ENCODE results near the gene GJA5. TPM values are rescaled to one million over a fixed set of nuclear protein-coding genes. Genes with fewer than 3 reads are reported as not detected.

Gene GJA5
- total RNA-seq, 1 donor from 2014 or later: not detected

- Histone ChIP-seq H3K4me3 (ENCODE audit: low read depth, low read length) (no peak overlapping the region), H3K27me3 (ENCODE audit: control insufficient read depth, insufficient read depth, low read length) (peaks cover 3% of the 10 kb centered on the region), H3K36me3 (ENCODE audit: control insufficient read depth, insufficient read depth, low read length) (no peaks in the 10 kb centered on the region)
- peak; percentile 68 for DNase-seq (ENCODE audit: low read depth)
- peak; percentile 66 for FAIRE-seq
- TF ChIP-seq CTCF (IDR thresholded peaks at IDR 0.05; ENCODE audit: insufficient read depth, low read length, severe bottlenecking): no peak
These were observed 11.1 kb upstream of the GJA5 start for GRCh38 chr1:147771226-147772125.

- no peak for TF ChIP-seq CTCF (IDR thresholded peaks at IDR 0.05; ENCODE audit: insufficient read depth, low read length, severe bottlenecking)
- DNase-seq (ENCODE audit: low read depth): peak; percentile 38
- H3K27me3 ChIP-seq (ENCODE audit: control insufficient read depth, insufficient read depth, low read length): peaks cover 3% of the 10 kb centered on the region
- no peak for FAIRE-seq
- H3K4me3 ChIP-seq (ENCODE audit: low read depth, low read length): no peak overlapping the region
- no peaks in the 10 kb centered on the region for H3K36me3 ChIP-seq (ENCODE audit: control insufficient read depth, insufficient read depth, low read length)
These were observed 8.7 kb upstream of the GJA5 start for GRCh38 chr1:147769106-147769505.

GRCh38 chr1:147768582-147768981, 8.2 kb upstream of the GJA5 start:
- peaks cover 1% of the 10 kb centered on the region for H3K27me3 ChIP-seq (ENCODE audit: control insufficient read depth, insufficient read depth, low read length)
- FAIRE-seq: no peak
- DNase-seq (ENCODE audit: low read depth): no peak
- no peak for TF ChIP-seq CTCF (IDR thresholded peaks at IDR 0.05; ENCODE audit: insufficient read depth, low read length, severe bottlenecking)
- no peaks in the 10 kb centered on the region for H3K36me3 ChIP-seq (ENCODE audit: control insufficient read depth, insufficient read depth, low read length)
- H3K4me3 ChIP-seq (ENCODE audit: low read depth, low read length): no peak overlapping the region

GRCh38 chr1:147768101-147768500, 7.7 kb upstream of the GJA5 start:
- H3K4me3 ChIP-seq (ENCODE audit: low read depth, low read length): no peak overlapping the region
- DNase-seq (ENCODE audit: low read depth) (no peak), FAIRE-seq (no peak)
- H3K36me3 ChIP-seq (ENCODE audit: control insufficient read depth, insufficient read depth, low read length): no peaks in the 10 kb centered on the region
- H3K27me3 ChIP-seq (ENCODE audit: control insufficient read depth, insufficient read depth, low read length): no peaks in the 10 kb centered on the region
- no peak for TF ChIP-seq CTCF (IDR thresholded peaks at IDR 0.05; ENCODE audit: insufficient read depth, low read length, severe bottlenecking)

GRCh38 chr1:147762233-147763024, 2.0 kb upstream of the GJA5 start:
- DNase-seq (ENCODE audit: low read depth) (no peak), FAIRE-seq (no peak)
- no peak overlapping the region for H3K4me3 ChIP-seq (ENCODE audit: low read depth, low read length)
- H3K36me3 ChIP-seq (ENCODE audit: control insufficient read depth, insufficient read depth, low read length): no peaks in the 10 kb centered on the region
- TF ChIP-seq CTCF (IDR thresholded peaks at IDR 0.05; ENCODE audit: insufficient read depth, low read length, severe bottlenecking): no peak
- H3K27me3 ChIP-seq (ENCODE audit: control insufficient read depth, insufficient read depth, low read length): no peaks in the 10 kb centered on the region
